Uterus (tissue), 4 donors: Measurements from ENCODE around the gene CLK3. TPM values are rescaled to one million over a fixed set of nuclear protein-coding genes. Genes with fewer than 3 reads are reported as not detected.
A peak's percentile ranks its signal among the peaks of the same experiment; 100 is the strongest.

Experiments
- DNase-seq, 2 donors: peaks; one replicate each; pipeline ENCODE4 v3.0.0-alpha.2; 2019 to 2020
- H3K27ac ChIP-seq, 2 donors: fragments of 200-600 bp; sonication (generic); 1 replicate in 1 of 2; 2 replicates in 1 of 2; pipeline ENCODE4 v1.5.1; 2016 to 2018
- H3K27me3 ChIP-seq, 2 donors: fragments of 200-600 bp; sonication (generic); one replicate each; pipeline ENCODE4 v1.5.1; 2018 to 2019; ENCODE audit warnings: control low read depth in 1 of 2
- H3K36me3 ChIP-seq, 2 donors: fragments of 200-600 bp; sonication (generic); one replicate each; pipeline ENCODE4 v1.5.1; 2019; ENCODE audit warnings: control low read depth in 1 of 2
- H3K4me1 ChIP-seq, 2 donors: fragments of 200-600 bp; sonication (generic); one replicate each; pipeline ENCODE4 v1.5.1; 2018 to 2019; ENCODE audit warnings: control low read depth in 1 of 2
- H3K4me3 ChIP-seq, 2 donors: fragments of 200-600 bp; sonication (generic); 1 replicate in 1 of 2; 2 replicates in 1 of 2; pipeline ENCODE4 v1.5.1; 2018 to 2019; ENCODE audit warnings: mild to moderate bottlenecking in 1 of 2
- H3K9me3 ChIP-seq, 2 donors: fragments of 200-600 bp; sonication (generic); one replicate each; pipeline ENCODE4 v1.5.1; 2019; ENCODE audit warnings: control low read depth in 1 of 2
- POLR2A ChIP-seq, 2 donors: fragments of 450-650 bp; IDR thresholded peaks; one replicate each; pipeline ENCODE4 v1.6.1; 2016; ENCODE audit warnings: antibody characterized with exemption in 2 of 2, mild to moderate bottlenecking in 1 of 2, moderate library complexity in 1 of 2
- intact Hi-C: fragments of 100-400 bp; cut with DNase I; formaldehyde crosslinking; loops from one replicate; pipeline ENCODE4 v1.15.1; 2023; ENCODE audit warnings: low total_unique reads
- total RNA-seq, 4 donors: library from RNA; depleted of rRNA in 3 of 4; stranded (reverse); fragments of >200 nt in 3 of 4; gene quantifications; one replicate each; pipeline versions ENCODE4 v1.1.0 to v1.2.4, GENCODE V29; 2014 to 2023
- TF ChIP-seq, protein P1 (sequence below), 4 experiments: fragments of 200-600 bp in 2 of 4; fragments of 450-650 bp in 2 of 4; sonication (generic) in 2 of 4; IDR thresholded peaks; one replicate each; pipeline ENCODE4 v1.5.1; 2016 to 2019; ENCODE audit warnings: antibody characterized with exemption in 4 of 4, mild to moderate bottlenecking in 2 of 4, moderate library complexity in 1 of 4
- donor health status: DM: yes; HTN: yes; CAD: no.

CLK3 gene
- total RNA-seq, 4 donors from 2014 or later: 33.0 to 90.4 (median 84.2) TPM

DNA sequence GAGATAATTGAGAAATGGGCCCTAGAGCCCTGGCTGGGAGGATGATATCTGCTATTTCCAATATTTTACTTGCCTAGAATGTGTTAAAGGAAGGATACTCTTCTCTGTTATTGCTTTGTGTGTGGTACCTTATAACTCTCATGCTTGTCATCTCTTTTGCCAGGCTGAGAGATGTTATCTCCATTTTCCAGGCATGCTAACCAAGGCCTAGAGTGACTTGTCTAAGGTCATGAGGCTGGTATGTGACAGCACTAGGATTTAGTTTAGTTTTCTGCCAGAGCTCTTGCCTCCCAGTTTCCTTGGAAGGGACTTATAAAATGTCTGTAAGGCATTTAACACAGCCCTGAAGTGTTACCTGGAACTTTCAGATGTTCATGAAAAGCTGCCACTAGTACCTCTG is 1.4 kb downstream of the CLK3 start:
- TF ChIP-seq, protein P1, sequence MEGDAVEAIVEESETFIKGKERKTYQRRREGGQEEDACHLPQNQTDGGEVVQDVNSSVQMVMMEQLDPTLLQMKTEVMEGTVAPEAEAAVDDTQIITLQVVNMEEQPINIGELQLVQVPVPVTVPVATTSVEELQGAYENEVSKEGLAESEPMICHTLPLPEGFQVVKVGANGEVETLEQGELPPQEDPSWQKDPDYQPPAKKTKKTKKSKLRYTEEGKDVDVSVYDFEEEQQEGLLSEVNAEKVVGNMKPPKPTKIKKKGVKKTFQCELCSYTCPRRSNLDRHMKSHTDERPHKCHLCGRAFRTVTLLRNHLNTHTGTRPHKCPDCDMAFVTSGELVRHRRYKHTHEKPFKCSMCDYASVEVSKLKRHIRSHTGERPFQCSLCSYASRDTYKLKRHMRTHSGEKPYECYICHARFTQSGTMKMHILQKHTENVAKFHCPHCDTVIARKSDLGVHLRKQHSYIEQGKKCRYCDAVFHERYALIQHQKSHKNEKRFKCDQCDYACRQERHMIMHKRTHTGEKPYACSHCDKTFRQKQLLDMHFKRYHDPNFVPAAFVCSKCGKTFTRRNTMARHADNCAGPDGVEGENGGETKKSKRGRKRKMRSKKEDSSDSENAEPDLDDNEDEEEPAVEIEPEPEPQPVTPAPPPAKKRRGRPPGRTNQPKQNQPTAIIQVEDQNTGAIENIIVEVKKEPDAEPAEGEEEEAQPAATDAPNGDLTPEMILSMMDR (IDR thresholded peaks at IDR 0.05): no peak
- TF ChIP-seq POLR2A (IDR thresholded peaks at IDR 0.05): no peak
- H3K27me3 ChIP-seq: no peaks in the 10 kb centered on the region
- H3K4me3 ChIP-seq: peak overlapping the region; percentile 71 to 86
- intact Hi-C loops: loop anchor here (5.0 kb wide), 1 partner anchor 75 kb away; the partner anchor contains the start of gene ARID3B
- peaks cover 0 to 7% of the 10 kb centered on the region in 2 donors for H3K4me1 ChIP-seq
- no peaks in the 10 kb centered on the region for H3K9me3 ChIP-seq
- no peaks in the 10 kb centered on the region for H3K36me3 ChIP-seq
- peak overlapping the region; percentile 82 to 94 for H3K27ac ChIP-seq
- no peak for DNase-seq

DNA sequence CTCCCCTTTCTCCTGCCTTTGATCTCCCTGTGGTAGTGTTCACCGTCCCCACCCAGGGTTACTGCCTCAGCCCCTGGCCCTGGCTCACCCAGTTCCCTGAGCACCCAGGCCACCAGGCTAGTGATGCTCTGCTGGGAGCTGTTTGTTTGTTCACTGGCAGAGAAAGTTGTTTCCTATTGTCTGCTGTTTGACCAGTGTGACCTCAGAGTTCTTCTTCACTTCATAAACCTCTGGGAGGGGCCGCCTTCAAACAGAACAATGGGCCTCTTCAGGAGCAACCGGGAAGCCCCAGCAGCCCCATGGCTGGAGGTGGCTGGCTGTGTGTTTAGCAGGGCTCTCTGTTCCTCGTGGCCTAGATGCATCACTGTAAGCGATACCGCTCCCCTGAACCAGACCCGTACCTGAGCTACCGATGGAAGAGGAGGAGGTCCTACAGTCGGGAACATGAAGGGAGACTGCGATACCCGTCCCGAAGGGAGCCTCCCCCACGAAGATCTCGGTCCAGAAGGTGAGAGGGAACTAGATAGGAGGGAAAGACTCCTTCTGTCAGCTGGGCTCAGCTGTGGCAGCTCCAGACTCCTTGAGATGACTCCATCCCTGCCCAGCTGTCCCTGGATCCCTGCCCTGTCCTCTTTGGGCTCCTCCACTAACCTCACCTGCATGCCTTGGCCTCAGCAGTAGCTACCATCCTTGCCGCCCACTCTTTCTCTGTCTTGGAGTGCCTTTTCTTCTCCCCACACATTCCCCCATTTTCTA is 3.4 kb downstream of the CLK3 start:
- H3K36me3 ChIP-seq: no peaks in the 10 kb centered on the region
- peaks cover 0 to 7% of the 10 kb centered on the region in 2 donors for H3K4me1 ChIP-seq
- no peak for TF ChIP-seq POLR2A (IDR thresholded peaks at IDR 0.05)
- TF ChIP-seq, protein P1 (IDR thresholded peaks at IDR 0.05): no peak
- no peak for DNase-seq
- H3K9me3 ChIP-seq: no peaks in the 10 kb centered on the region
- no peak overlapping the region for H3K27ac ChIP-seq
- intact Hi-C loops: loop anchor here (5.0 kb wide), 1 partner anchor 77 kb away; the partner anchor contains the start of gene ARID3B
- no peaks in the 10 kb centered on the region for H3K27me3 ChIP-seq
- H3K4me3 ChIP-seq: no peak overlapping the region

DNA sequence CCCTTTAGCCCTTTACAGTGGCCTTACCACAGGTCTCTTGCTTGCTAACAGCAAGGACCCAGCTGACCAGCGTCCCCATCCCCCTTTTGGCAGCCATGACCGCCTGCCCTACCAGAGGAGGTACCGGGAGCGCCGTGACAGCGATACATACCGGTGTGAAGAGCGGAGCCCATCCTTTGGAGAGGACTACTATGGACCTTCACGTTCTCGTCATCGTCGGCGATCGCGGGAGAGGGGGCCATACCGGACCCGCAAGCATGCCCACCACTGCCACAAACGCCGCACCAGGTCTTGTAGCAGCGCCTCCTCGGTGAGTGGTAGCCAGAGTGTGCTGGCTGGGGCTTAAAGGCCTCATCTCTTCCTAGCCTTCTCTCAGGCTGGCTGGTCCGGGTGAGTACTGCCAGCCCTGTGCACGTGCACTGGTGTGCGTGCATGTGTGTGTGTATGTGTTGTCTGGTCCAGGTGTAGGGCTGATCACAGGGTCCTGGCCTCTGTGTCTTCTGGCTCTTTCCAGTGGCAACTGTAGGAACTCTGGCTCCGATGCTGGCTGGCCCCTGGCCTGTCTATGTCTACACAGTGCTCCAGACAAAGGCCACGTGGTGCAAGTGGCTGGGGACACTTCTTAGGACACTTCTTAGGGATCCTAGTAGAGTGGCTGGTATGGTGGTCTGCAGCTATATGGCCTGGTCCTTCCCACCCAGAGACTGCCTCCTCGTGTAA is 4.4 kb downstream of the CLK3 start:
- no peak for TF ChIP-seq POLR2A (IDR thresholded peaks at IDR 0.05)
- TF ChIP-seq, protein P1 (IDR thresholded peaks at IDR 0.05): no peak
- H3K4me3 ChIP-seq: no peak overlapping the region
- no peak overlapping the region for H3K27ac ChIP-seq
- H3K9me3 ChIP-seq: no peaks in the 10 kb centered on the region
- H3K27me3 ChIP-seq: no peaks in the 10 kb centered on the region
- intact Hi-C loops: loop anchor here (5.0 to 10.0 kb wide), 2 partner anchors 78 to 245 kb away; partner anchors contain the start of gene ARID3B
- peaks cover 0 to 7% of the 10 kb centered on the region in 2 donors for H3K4me1 ChIP-seq
- no peaks in the 10 kb centered on the region for H3K36me3 ChIP-seq
- DNase-seq: no peak

DNA sequence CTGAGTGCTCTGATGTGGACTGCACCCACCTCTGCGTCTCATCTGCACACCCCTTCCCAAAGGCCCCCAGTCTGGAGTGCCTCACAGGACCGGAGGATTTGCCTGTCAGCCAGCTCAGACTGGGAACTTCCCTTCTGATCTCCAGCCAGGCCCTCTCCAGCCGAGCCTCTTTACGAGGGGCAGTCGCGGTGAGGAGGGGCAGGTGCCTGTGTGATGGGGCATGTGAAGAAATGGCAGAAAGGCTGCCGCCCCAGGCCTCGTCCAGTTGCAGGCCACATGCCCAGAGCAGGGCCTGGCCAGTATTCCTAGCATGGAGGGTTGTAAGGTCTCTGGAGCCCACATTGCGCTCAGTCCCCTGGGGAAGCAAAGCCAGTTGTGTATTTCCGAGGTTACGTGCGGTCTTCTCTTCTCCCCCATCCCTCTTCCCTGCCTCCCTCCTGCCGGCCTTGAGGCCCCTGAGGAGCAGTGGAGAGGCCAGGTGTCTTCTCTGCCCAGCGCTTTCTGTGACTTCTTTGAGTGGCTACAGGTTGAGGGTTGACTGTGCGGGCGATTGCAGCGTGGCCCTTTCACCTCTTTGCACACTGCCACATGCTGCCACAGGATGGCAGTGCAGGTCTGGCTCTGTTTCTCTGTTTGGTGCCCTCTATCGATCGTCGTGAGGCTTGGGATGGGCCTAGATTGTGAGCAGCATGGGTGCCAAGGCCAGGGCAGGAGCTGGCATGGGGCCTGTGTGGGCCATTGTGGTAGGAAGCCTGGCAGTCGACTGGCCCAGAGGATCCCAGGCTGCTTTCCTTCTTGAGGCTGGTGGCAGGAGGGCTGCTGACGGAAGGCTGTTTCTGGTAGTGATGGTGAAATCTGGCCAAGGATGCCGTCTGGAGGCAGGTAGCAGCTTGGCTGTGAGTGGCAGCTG is 5.3 kb downstream of the CLK3 start:
- intact Hi-C loops: loop anchor here (10.0 kb wide), 1 partner anchor 246 kb away; no protein-coding TSS in a partner anchor
- Histone ChIP-seq H3K4me1 (peaks cover 0 to 7% of the 10 kb centered on the region in 2 donors), H3K27me3 (no peaks in the 10 kb centered on the region), H3K4me3 (no peak overlapping the region), H3K9me3 (no peaks in the 10 kb centered on the region), H3K27ac (no peak overlapping the region), H3K36me3 (no peaks in the 10 kb centered on the region)
- peak in 1 of 2 donors; percentile 36 for DNase-seq
- no peak for TF ChIP-seq POLR2A (IDR thresholded peaks at IDR 0.05)
- TF ChIP-seq, protein P1 (IDR thresholded peaks at IDR 0.05): peak; percentile 14 to 53 (median 48)
